ENCODE data around the gene GDPD5. TPM values are rescaled to one million over a fixed set of nuclear protein-coding genes. Genes with fewer than 3 reads are reported as not detected.
A peak's percentile ranks its signal among the peaks of the same experiment; 100 is the strongest.

GDPD5 gene
- total and polyA plus RNA-seq, 2 donors (not counting 1 experiment from before 2014, with no cell fraction given) = 2.5 to 3.1 TPM

GRCh38 chr11:75536786-75537641 is 11.3 kb upstream of the GDPD5 start:
- Histone ChIP-seq H3K36me3 (ENCODE audit: control insufficient read depth, insufficient read depth, low read length) (no peaks in the 10 kb centered on the region), H3K9ac (ENCODE audit: insufficient read depth, low read length) (no peak overlapping the region), H3K9me3 (ENCODE audit: control insufficient read depth, insufficient read depth, low read depth, low read length) (no peaks in the 10 kb centered on the region), H2AFZ (ENCODE audit: low read length) (no peak overlapping the region), H3K79me2 (ENCODE audit: control insufficient read depth, insufficient read depth, low read length) (no peaks in the 10 kb centered on the region), H3K4me2 (ENCODE audit: extremely low read depth, insufficient read depth, low read length) (no peak overlapping the region), H3K4me1 (ENCODE audit: control insufficient read depth, extremely low read depth, insufficient read depth, low read length) (peaks cover 3% of the 10 kb centered on the region), H3K27me3 (ENCODE audit: control insufficient read depth, insufficient read depth, low read length) (peaks cover 12% of the 10 kb centered on the region), H3K4me3 (replicated peaks in 1 of 4; ENCODE audit: control extremely low read depth in 1 of 4, insufficient read depth in 1 of 4, low read depth in 3 of 4, low read length in 4 of 4) (no peak overlapping the region), H3K27ac (ENCODE audit: insufficient read depth, low read length) (no peak overlapping the region), H4K20me1 (ENCODE audit: control insufficient read depth, extremely low read depth, insufficient read depth, low read length) (no peaks in the 10 kb centered on the region)
- DNase-seq (ENCODE audit: low read depth in 2 of 2) = peak in 1 of 2 donors; percentile 50
- no peak for TF ChIP-seq EZH2 (IDR thresholded peaks at IDR 0.05; ENCODE audit: low read length, missing control alignments)
- TF ChIP-seq, protein P1, sequence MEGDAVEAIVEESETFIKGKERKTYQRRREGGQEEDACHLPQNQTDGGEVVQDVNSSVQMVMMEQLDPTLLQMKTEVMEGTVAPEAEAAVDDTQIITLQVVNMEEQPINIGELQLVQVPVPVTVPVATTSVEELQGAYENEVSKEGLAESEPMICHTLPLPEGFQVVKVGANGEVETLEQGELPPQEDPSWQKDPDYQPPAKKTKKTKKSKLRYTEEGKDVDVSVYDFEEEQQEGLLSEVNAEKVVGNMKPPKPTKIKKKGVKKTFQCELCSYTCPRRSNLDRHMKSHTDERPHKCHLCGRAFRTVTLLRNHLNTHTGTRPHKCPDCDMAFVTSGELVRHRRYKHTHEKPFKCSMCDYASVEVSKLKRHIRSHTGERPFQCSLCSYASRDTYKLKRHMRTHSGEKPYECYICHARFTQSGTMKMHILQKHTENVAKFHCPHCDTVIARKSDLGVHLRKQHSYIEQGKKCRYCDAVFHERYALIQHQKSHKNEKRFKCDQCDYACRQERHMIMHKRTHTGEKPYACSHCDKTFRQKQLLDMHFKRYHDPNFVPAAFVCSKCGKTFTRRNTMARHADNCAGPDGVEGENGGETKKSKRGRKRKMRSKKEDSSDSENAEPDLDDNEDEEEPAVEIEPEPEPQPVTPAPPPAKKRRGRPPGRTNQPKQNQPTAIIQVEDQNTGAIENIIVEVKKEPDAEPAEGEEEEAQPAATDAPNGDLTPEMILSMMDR (conservative IDR thresholded peaks at IDR 0.05 in 1 of 2, IDR thresholded peaks at IDR 0.05 in 1 of 2; ENCODE audit: low read depth in 1 of 2, low read length in 2 of 2) = no peak

DNA sequence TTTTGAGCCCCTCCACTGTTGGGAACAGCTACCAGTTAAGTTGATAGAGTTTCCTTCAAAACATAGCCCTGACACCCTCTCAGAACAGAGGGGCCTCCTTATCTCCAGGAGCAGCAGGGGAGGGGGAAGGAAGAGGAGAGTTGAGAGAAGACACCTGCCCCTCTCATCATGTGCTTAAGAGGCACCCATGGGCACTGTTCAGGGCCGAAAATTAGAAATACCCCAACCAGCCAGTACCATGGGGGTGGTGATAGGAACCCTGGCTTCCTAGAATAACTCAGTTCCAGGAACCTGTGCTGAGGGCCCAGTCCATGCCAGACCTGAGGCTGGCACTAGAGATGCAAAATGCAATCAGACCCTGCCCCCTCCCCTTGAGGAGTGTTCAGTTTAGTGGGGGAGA is 9.3 kb upstream of the GDPD5 start:
- no peaks in the 10 kb centered on the region for H3K9me3 ChIP-seq (ENCODE audit: control insufficient read depth, insufficient read depth, low read depth, low read length)
- H3K4me3 ChIP-seq (replicated peaks in 1 of 4; ENCODE audit: control extremely low read depth in 1 of 4, insufficient read depth in 1 of 4, low read depth in 3 of 4, low read length in 4 of 4) = no peak overlapping the region
- H3K79me2 ChIP-seq (ENCODE audit: control insufficient read depth, insufficient read depth, low read length) = no peaks in the 10 kb centered on the region
- H3K4me2 ChIP-seq (ENCODE audit: extremely low read depth, insufficient read depth, low read length) = no peak overlapping the region
- no peak overlapping the region for H3K27ac ChIP-seq (ENCODE audit: insufficient read depth, low read length)
- no peak overlapping the region for H2AFZ ChIP-seq (ENCODE audit: low read length)
- no peaks in the 10 kb centered on the region for H3K36me3 ChIP-seq (ENCODE audit: control insufficient read depth, insufficient read depth, low read length)
- peaks cover 12% of the 10 kb centered on the region for H3K27me3 ChIP-seq (ENCODE audit: control insufficient read depth, insufficient read depth, low read length)
- no peak for DNase-seq (ENCODE audit: low read depth in 2 of 2)
- no peak overlapping the region for H3K9ac ChIP-seq (ENCODE audit: insufficient read depth, low read length)
- TF ChIP-seq, protein P1 (conservative IDR thresholded peaks at IDR 0.05 in 1 of 2, IDR thresholded peaks at IDR 0.05 in 1 of 2; ENCODE audit: low read depth in 1 of 2, low read length in 2 of 2) = no peak
- TF ChIP-seq EZH2 (IDR thresholded peaks at IDR 0.05; ENCODE audit: low read length, missing control alignments) = no peak
- H3K4me1 ChIP-seq (ENCODE audit: control insufficient read depth, extremely low read depth, insufficient read depth, low read length) = peaks cover 3% of the 10 kb centered on the region
- H4K20me1 ChIP-seq (ENCODE audit: control insufficient read depth, extremely low read depth, insufficient read depth, low read length) = no peaks in the 10 kb centered on the region

DNA sequence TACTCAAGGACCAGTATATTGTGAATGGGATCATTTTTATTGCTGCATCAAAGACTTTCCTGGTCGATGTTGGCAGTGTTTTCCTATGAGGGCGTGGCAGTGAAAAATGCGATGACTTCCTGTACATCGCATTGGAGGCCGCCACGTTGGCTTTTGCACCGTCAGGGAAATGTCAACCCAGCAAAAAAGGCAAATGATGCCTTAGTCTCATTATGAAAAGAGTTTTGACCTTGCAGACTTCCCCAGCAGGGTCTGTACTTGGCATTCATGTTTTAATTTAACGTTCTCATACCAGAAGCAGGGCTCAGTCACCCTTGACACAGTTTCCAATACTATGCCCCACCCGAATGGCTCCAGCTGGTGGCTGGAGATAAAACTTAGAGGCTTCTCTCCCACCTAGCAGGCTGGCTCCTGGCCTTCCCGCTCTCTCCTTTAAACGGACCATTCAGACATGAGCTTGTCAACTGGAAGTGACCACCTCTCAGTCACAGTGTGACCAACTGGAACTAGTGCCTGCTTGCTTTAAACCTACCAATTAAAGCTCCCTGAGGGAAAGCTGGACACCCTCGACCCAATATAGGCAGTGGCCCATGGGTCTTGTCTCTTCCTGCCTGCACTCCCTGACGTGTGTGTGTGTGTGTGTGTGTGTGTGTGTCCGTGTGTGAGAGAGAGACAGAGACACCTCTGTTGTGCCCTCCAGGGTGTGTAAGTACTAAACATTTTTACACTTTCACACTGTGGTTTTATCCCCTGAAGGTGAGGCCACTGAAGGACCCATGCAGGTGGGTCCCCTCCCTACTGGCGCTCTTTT is 8.7 kb upstream of the GDPD5 start:
- Histone ChIP-seq H3K27me3 (ENCODE audit: control insufficient read depth, insufficient read depth, low read length) (peaks cover 12% of the 10 kb centered on the region), H3K4me1 (ENCODE audit: control insufficient read depth, extremely low read depth, insufficient read depth, low read length) (peaks cover 3% of the 10 kb centered on the region), H4K20me1 (ENCODE audit: control insufficient read depth, extremely low read depth, insufficient read depth, low read length) (no peaks in the 10 kb centered on the region), H3K9ac (ENCODE audit: insufficient read depth, low read length) (no peak overlapping the region), H2AFZ (ENCODE audit: low read length) (no peak overlapping the region), H3K9me3 (ENCODE audit: control insufficient read depth, insufficient read depth, low read depth, low read length) (no peaks in the 10 kb centered on the region), H3K79me2 (ENCODE audit: control insufficient read depth, insufficient read depth, low read length) (no peaks in the 10 kb centered on the region), H3K27ac (ENCODE audit: insufficient read depth, low read length) (no peak overlapping the region), H3K4me3 (replicated peaks in 1 of 4; ENCODE audit: control extremely low read depth in 1 of 4, insufficient read depth in 1 of 4, low read depth in 3 of 4, low read length in 4 of 4) (no peak overlapping the region), H3K36me3 (ENCODE audit: control insufficient read depth, insufficient read depth, low read length) (no peaks in the 10 kb centered on the region), H3K4me2 (ENCODE audit: extremely low read depth, insufficient read depth, low read length) (peak overlapping the region; percentile 35)
- no peak for TF ChIP-seq EZH2 (IDR thresholded peaks at IDR 0.05; ENCODE audit: low read length, missing control alignments)
- TF ChIP-seq, protein P1 (conservative IDR thresholded peaks at IDR 0.05 in 1 of 2, IDR thresholded peaks at IDR 0.05 in 1 of 2; ENCODE audit: low read depth in 1 of 2, low read length in 2 of 2) = no peak
- peak in 1 of 2 donors; percentile 21 for DNase-seq (ENCODE audit: low read depth in 2 of 2)

Data from fibroblast of lung (primary cell).